ENCODE data around the gene GAK. TPM values are rescaled to one million over a fixed set of nuclear protein-coding genes. Genes with fewer than 3 reads are reported as not detected.

The GAK gene
- total and polyA plus RNA-seq, 7 donors, result 20.9 to 55.8 (median 36.4) TPM

DNA sequence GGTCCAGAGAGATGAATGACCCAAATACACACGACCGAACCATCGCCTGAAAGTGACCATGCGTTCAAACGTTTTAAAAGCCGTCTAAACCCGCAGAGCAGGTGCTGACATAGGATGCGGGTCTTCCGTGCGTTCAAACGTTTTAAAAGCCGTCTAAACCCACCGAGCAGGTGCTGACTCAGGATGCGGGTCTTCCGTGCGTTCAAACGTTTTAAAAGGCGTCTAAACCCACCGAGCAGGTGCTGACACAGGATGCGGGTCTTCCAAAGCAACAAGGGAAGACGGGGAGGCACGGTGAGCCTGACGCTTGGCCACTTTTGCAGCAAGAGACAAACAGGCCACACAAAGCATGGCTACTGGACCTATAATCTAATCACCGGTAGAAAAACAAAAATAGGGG lies 47.2 kb downstream of the GAK start:
- DNase-seq (no peak), ATAC-seq (no peak)
- intact Hi-C loops (cut with DNase I), result no loop called here
- no peaks in the 10 kb centered on the region for H3K27me3 ChIP-seq (ENCODE audit: insufficient read depth in 3 of 3, low read length in 2 of 3)
- no peak overlapping the region for H3K4me3 ChIP-seq
- peaks cover 0 to 95% of the 10 kb centered on the region in 2 donors for H3K36me3 ChIP-seq (ENCODE audit: insufficient read depth in 1 of 2, low read depth in 1 of 2)
- no peak overlapping the region for H3K27ac ChIP-seq
- H3K4me1 ChIP-seq, result no peaks in the 10 kb centered on the region
- 78 to 85% (median 85%) methylated on average over 24 of the region's 24 CpGs for WGBS, 3 donors
- TF ChIP-seq, protein P1, sequence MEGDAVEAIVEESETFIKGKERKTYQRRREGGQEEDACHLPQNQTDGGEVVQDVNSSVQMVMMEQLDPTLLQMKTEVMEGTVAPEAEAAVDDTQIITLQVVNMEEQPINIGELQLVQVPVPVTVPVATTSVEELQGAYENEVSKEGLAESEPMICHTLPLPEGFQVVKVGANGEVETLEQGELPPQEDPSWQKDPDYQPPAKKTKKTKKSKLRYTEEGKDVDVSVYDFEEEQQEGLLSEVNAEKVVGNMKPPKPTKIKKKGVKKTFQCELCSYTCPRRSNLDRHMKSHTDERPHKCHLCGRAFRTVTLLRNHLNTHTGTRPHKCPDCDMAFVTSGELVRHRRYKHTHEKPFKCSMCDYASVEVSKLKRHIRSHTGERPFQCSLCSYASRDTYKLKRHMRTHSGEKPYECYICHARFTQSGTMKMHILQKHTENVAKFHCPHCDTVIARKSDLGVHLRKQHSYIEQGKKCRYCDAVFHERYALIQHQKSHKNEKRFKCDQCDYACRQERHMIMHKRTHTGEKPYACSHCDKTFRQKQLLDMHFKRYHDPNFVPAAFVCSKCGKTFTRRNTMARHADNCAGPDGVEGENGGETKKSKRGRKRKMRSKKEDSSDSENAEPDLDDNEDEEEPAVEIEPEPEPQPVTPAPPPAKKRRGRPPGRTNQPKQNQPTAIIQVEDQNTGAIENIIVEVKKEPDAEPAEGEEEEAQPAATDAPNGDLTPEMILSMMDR (IDR thresholded peaks at IDR 0.05), result no peak
- no peaks in the 10 kb centered on the region for H3K9me3 ChIP-seq

GRCh38 chr4:884259-884658 lies 47.9 kb downstream of the GAK start:
- WGBS, 3 donors, result 81 to 90% (median 90%) methylated on average over 14 to 15 of the region's 15 CpGs
- ATAC-seq, result no peak
- Histone ChIP-seq H3K4me1 (no peaks in the 10 kb centered on the region), H3K36me3 (ENCODE audit: insufficient read depth in 1 of 2, low read depth in 1 of 2) (peaks cover 0 to 95% of the 10 kb centered on the region in 2 donors), H3K4me3 (no peak overlapping the region), H3K27ac (no peak overlapping the region), H3K27me3 (ENCODE audit: insufficient read depth in 3 of 3, low read length in 2 of 3) (no peaks in the 10 kb centered on the region), H3K9me3 (no peaks in the 10 kb centered on the region)
- no peak for DNase-seq
- TF ChIP-seq, protein P1 (IDR thresholded peaks at IDR 0.05), result no peak
- intact Hi-C loops (cut with DNase I), result no loop called here

GRCh38 chr4:883377-884095 lies 48.6 kb downstream of the GAK start:
- ATAC-seq, result no peak
- WGBS, 3 donors, result 91 to 94% (median 94%) methylated on average over 25 to 26 of the region's 26 CpGs
- peaks cover 0 to 95% of the 10 kb centered on the region in 2 donors for H3K36me3 ChIP-seq (ENCODE audit: insufficient read depth in 1 of 2, low read depth in 1 of 2)
- TF ChIP-seq, protein P1 (IDR thresholded peaks at IDR 0.05), result no peak
- no peaks in the 10 kb centered on the region for H3K27me3 ChIP-seq (ENCODE audit: insufficient read depth in 3 of 3, low read length in 2 of 3)
- H3K9me3 ChIP-seq, result no peaks in the 10 kb centered on the region
- H3K27ac ChIP-seq, result no peak overlapping the region
- no peak for DNase-seq
- no peak overlapping the region for H3K4me3 ChIP-seq
- intact Hi-C loops (cut with DNase I), result no loop called here
- H3K4me1 ChIP-seq, result no peaks in the 10 kb centered on the region

GRCh38 chr4:882646-883045 lies 49.5 kb downstream of the GAK start:
- no peak overlapping the region for H3K27ac ChIP-seq
- 93 to 94% (median 94%) methylated on average over 22 of the region's 22 CpGs for WGBS, 3 donors
- intact Hi-C loops (cut with DNase I), result no loop called here
- TF ChIP-seq, protein P1 (IDR thresholded peaks at IDR 0.05), result no peak
- H3K27me3 ChIP-seq (ENCODE audit: insufficient read depth in 3 of 3, low read length in 2 of 3), result no peaks in the 10 kb centered on the region
- no peaks in the 10 kb centered on the region for H3K4me1 ChIP-seq
- DNase-seq (no peak), ATAC-seq (no peak)
- H3K9me3 ChIP-seq, result no peaks in the 10 kb centered on the region
- H3K36me3 ChIP-seq (ENCODE audit: insufficient read depth in 1 of 2, low read depth in 1 of 2), result peaks cover under 1 to 95% of the 10 kb centered on the region in 2 donors
- H3K4me3 ChIP-seq, result no peak overlapping the region

GRCh38 chr4:881709-882108 lies 50.4 kb downstream of the GAK start:
- no peak for ATAC-seq

More at GRCh38 chr4:881709-882108, 50.4 kb downstream of the GAK start:
- DNase-seq, result no peak
- Histone ChIP-seq H3K27me3 (ENCODE audit: insufficient read depth in 3 of 3, low read length in 2 of 3) (no peaks in the 10 kb centered on the region), H3K36me3 (ENCODE audit: insufficient read depth in 1 of 2, low read depth in 1 of 2) (peaks cover 2 to 99% of the 10 kb centered on the region in 2 donors), H3K9me3 (no peaks in the 10 kb centered on the region), H3K27ac (no peak overlapping the region), H3K4me3 (no peak overlapping the region), H3K4me1 (no peaks in the 10 kb centered on the region)
- WGBS, 3 donors, result 93 to 96% (median 93%) methylated on average over 34 of the region's 34 CpGs
- TF ChIP-seq, protein P1 (IDR thresholded peaks at IDR 0.05), result no peak
- intact Hi-C loops (cut with DNase I), result no loop called here
